ENCODE results near the gene IRX5.

The IRX5 gene

GRCh38 chr16:54935266-54935968 is 4.8 kb downstream of the IRX5 start:
- H3K4me3 ChIP-seq (ENCODE audit: low read length), result no peak overlapping the region
- no peak for DNase-seq (ENCODE audit: low read depth)
- TF ChIP-seq CTCF (conservative IDR thresholded peaks at IDR 0.05; ENCODE audit: low read depth, low read length), result no peak

GRCh38 chr16:54936201-54936978 is 5.7 kb downstream of the IRX5 start:
- no peak for TF ChIP-seq CTCF (conservative IDR thresholded peaks at IDR 0.05; ENCODE audit: low read depth, low read length)
- DNase-seq (ENCODE audit: low read depth), result no peak
- H3K4me3 ChIP-seq (ENCODE audit: low read length), result no peak overlapping the region

- no peak overlapping the region for H3K4me3 ChIP-seq (ENCODE audit: low read length)
- no peak for DNase-seq (ENCODE audit: low read depth)
- TF ChIP-seq CTCF (conservative IDR thresholded peaks at IDR 0.05; ENCODE audit: low read depth, low read length), result peak; percentile 77
Observed at GRCh38 chr16:54936979-54937670, 6.5 kb downstream of the IRX5 start.

GRCh38 chr16:54937671-54938211 is 7.1 kb downstream of the IRX5 start:
- no peak overlapping the region for H3K4me3 ChIP-seq (ENCODE audit: low read length)
- DNase-seq (ENCODE audit: low read depth), result no peak
- no peak for TF ChIP-seq CTCF (conservative IDR thresholded peaks at IDR 0.05; ENCODE audit: low read depth, low read length)

- TF ChIP-seq CTCF (conservative IDR thresholded peaks at IDR 0.05; ENCODE audit: low read depth, low read length), result no peak
- no peak for DNase-seq (ENCODE audit: low read depth)
- H3K4me3 ChIP-seq (ENCODE audit: low read length), result no peak overlapping the region
Observed at GRCh38 chr16:54938212-54939028, 7.8 kb downstream of the IRX5 start.

GRCh38 chr16:54939029-54939346 is 8.3 kb downstream of the IRX5 start:
- no peak for TF ChIP-seq CTCF (conservative IDR thresholded peaks at IDR 0.05; ENCODE audit: low read depth, low read length)
- H3K4me3 ChIP-seq (ENCODE audit: low read length), result no peak overlapping the region

More at GRCh38 chr16:54939029-54939346, 8.3 kb downstream of the IRX5 start:
- no peak for DNase-seq (ENCODE audit: low read depth)

Data from retinal pigment epithelial cell (primary cell).